Activated gamma-delta T cell (primary cell): Measurements from ENCODE around the gene CBY2.

Experiments
- DNase-seq: peaks from one replicate; lab custom pipeline; 2025; lab: John Stamatoyannopoulos, UW

CBY2 gene

GRCh38 chr13:45700971-45701900, 884 bp upstream of the CBY2 start:
- no peak for DNase-seq

- DNase-seq, result no peak
Observed at GRCh38 chr13:45702869-45703391, 810 bp downstream of the CBY2 start.

GRCh38 chr13:45704211-45704739, 2.2 kb downstream of the CBY2 start:
- no peak for DNase-seq

- DNase-seq, result no peak
Observed at GRCh38 chr13:45704854-45705695, 3.0 kb downstream of the CBY2 start.

- DNase-seq, result no peak
Observed at GRCh38 chr13:45705918-45706317, 3.8 kb downstream of the CBY2 start.

GRCh38 chr13:45707516-45708100, 5.5 kb downstream of the CBY2 start:
- no peak for DNase-seq

GRCh38 chr13:45711951-45712350, 9.8 kb downstream of the CBY2 start:
- DNase-seq, result no peak

- no peak for DNase-seq
Observed at GRCh38 chr13:45713106-45713690, 11.1 kb downstream of the CBY2 start.

- DNase-seq, result no peak
Observed at GRCh38 chr13:45713721-45714120, 11.6 kb downstream of the CBY2 start.

GRCh38 chr13:45714170-45714569, 12.1 kb downstream of the CBY2 start:
- DNase-seq, result no peak

- no peak for DNase-seq
Observed at GRCh38 chr13:45715351-45715750, 13.2 kb downstream of the CBY2 start.

GRCh38 chr13:45717349-45717748, 15.2 kb downstream of the CBY2 start:
- DNase-seq, result no peak

GRCh38 chr13:45718063-45718462, 15.9 kb downstream of the CBY2 start:
- DNase-seq, result no peak

GRCh38 chr13:45718992-45719391, 16.9 kb downstream of the CBY2 start:
- DNase-seq, result no peak

GRCh38 chr13:45721203-45721731, 19.1 kb downstream of the CBY2 start:
- no peak for DNase-seq

- DNase-seq, result no peak
Observed at GRCh38 chr13:45723798-45724197, 21.7 kb downstream of the CBY2 start.

- no peak for DNase-seq
Observed at GRCh38 chr13:45728759-45729158, 26.6 kb downstream of the CBY2 start.

- no peak for DNase-seq
Observed at GRCh38 chr13:45731455-45731854, 29.3 kb downstream of the CBY2 start.

- DNase-seq, result no peak
Observed at GRCh38 chr13:45732916-45733315, 30.8 kb downstream of the CBY2 start.

GRCh38 chr13:45733361-45733760, 31.2 kb downstream of the CBY2 start:
- no peak for DNase-seq

GRCh38 chr13:45737571-45738017, 35.5 kb downstream of the CBY2 start:
- no peak for DNase-seq
